ENCODE data around the gene SIPA1L3.

DNA sequence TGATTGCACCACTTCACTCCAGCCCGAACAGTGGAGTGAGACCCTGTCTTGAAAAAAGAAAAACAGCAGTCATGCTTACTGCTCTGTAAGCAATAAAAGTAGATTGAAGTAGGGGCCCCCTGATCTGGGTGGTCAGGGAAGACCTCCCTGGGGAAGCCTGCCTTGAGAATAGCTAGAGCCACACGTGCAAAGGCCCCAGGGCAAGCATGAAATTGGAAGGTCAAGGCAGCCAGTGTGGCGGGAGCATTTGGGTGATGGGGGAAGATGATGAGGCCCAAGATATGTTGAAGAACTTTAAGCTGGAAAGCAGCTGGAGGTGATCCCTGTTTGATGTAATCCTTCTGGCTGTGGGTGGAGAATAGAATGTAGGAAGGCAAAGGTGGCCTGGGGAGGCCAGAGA, 104.4 kb downstream of the SIPA1L3 start:
- no peak for TF ChIP-seq POLR2A (IDR thresholded peaks at IDR 0.05; ENCODE audit: extremely low read depth, insufficient read length)
- TF ChIP-seq CTCF (IDR thresholded peaks at IDR 0.05; ENCODE audit: low read depth, low read length): no peak

All from NB4 (cell line).